ENCODE data around the gene MRPS16.
A peak's percentile ranks its signal among the peaks of the same experiment; 100 is the strongest.

Gene MRPS16

GRCh38 chr10:73239908-73240307, 12.5 kb downstream of the MRPS16 start:
- no peak for DNase-seq (ENCODE audit: low spot score)

GRCh38 chr10:73238990-73239566, 13.4 kb downstream of the MRPS16 start:
- no peak for DNase-seq (ENCODE audit: low spot score)

- no peak for DNase-seq (ENCODE audit: low spot score)
Measured at GRCh38 chr10:73234695-73235094, 17.7 kb downstream of the MRPS16 start.

- DNase-seq (ENCODE audit: low spot score), result no peak
Measured at GRCh38 chr10:73233883-73234282, 18.6 kb downstream of the MRPS16 start.

GRCh38 chr10:73232887-73233286, 19.6 kb downstream of the MRPS16 start:
- no peak for DNase-seq (ENCODE audit: low spot score)

- DNase-seq (ENCODE audit: low spot score), result no peak
Measured at GRCh38 chr10:73229567-73229966, 22.9 kb downstream of the MRPS16 start.

GRCh38 chr10:73228247-73228646, 24.2 kb downstream of the MRPS16 start:
- no peak for DNase-seq (ENCODE audit: low spot score)

GRCh38 chr10:73226663-73227062, 25.8 kb downstream of the MRPS16 start:
- no peak for DNase-seq (ENCODE audit: low spot score)

GRCh38 chr10:73225518-73225917, 26.9 kb downstream of the MRPS16 start:
- DNase-seq (ENCODE audit: low spot score), result no peak

- no peak for DNase-seq (ENCODE audit: low spot score)
Measured at GRCh38 chr10:73220989-73221388, 31.5 kb downstream of the MRPS16 start.

GRCh38 chr10:73219384-73219783, 33.1 kb downstream of the MRPS16 start:
- no peak for DNase-seq (ENCODE audit: low spot score)

- DNase-seq (ENCODE audit: low spot score), result no peak
Measured at GRCh38 chr10:73218431-73219191, 33.8 kb downstream of the MRPS16 start.

- no peak for DNase-seq (ENCODE audit: low spot score)
Measured at GRCh38 chr10:73217628-73218027, 34.8 kb downstream of the MRPS16 start.

GRCh38 chr10:73215749-73216148, 36.7 kb downstream of the MRPS16 start:
- no peak for DNase-seq (ENCODE audit: low spot score)

- no peak for DNase-seq (ENCODE audit: low spot score)
Measured at GRCh38 chr10:73211106-73211811, 41.2 kb downstream of the MRPS16 start.

- DNase-seq (ENCODE audit: low spot score), result no peak
Measured at GRCh38 chr10:73210395-73211105, 41.9 kb downstream of the MRPS16 start.

- DNase-seq (ENCODE audit: low spot score), result peak; percentile 56
Measured at GRCh38 chr10:73209705-73210104, 42.7 kb downstream of the MRPS16 start.

GRCh38 chr10:73207883-73208282, 44.6 kb downstream of the MRPS16 start:
- no peak for DNase-seq (ENCODE audit: low spot score)

- DNase-seq (ENCODE audit: low spot score), result no peak
Measured at GRCh38 chr10:73206385-73206784, 46.1 kb downstream of the MRPS16 start.

- no peak for DNase-seq (ENCODE audit: low spot score)
Measured at GRCh38 chr10:73205890-73206289, 46.6 kb downstream of the MRPS16 start.

- DNase-seq (ENCODE audit: low spot score), result no peak
Measured at GRCh38 chr10:73205081-73205480, 47.4 kb downstream of the MRPS16 start.

All from GM03348 (cell line).